Right lobe of liver (tissue), 4 donors: ENCODE data around the gene SAMD7.

Experiments
- POLR2A ChIP-seq: fragments of 450-650 bp; IDR thresholded peaks from one replicate; pipeline ENCODE4 v1.6.1; 2017; ENCODE audit warnings: antibody characterized with exemption, mild to moderate bottlenecking
- TF ChIP-seq, protein P1 (sequence below), 4 donors: fragments of 200-600 bp in 3 of 4; fragments of 450-650 bp in 1 of 4; IDR thresholded peaks; one replicate each; pipeline versions ENCODE4 v1.5.1 to v1.8.0; 2016 to 2022; ENCODE audit warnings: antibody characterized with exemption in 4 of 4, mild to moderate bottlenecking in 2 of 4
- donor health status: DM: no; HTN: no; CAD: no.
- donor health status: DM: no; HTN: no; CAD: no.
- donor health status: DM: no; HTN: yes; CAD: no.

DNA sequence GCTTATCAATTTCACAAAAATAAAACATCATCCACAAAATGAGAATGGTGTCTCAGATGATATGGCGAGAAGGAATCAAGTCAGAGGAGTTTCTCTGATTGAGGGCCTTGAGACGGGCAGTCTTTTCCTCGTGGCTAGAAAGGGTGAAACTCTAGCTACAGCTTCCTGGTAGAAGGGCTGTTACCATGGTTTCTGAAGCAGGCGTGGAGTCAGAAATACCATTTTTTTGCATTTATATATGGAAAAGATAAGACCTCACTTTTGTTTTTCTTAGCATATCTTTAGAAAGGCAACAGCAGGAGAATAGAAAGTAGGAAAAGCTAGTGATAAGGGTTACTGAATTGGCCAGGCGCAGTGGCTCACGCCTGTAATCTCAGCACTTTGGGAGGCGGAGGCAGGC, 17.3 kb upstream of the SAMD7 start:
- TF ChIP-seq POLR2A: no peak
- TF ChIP-seq, protein P1, sequence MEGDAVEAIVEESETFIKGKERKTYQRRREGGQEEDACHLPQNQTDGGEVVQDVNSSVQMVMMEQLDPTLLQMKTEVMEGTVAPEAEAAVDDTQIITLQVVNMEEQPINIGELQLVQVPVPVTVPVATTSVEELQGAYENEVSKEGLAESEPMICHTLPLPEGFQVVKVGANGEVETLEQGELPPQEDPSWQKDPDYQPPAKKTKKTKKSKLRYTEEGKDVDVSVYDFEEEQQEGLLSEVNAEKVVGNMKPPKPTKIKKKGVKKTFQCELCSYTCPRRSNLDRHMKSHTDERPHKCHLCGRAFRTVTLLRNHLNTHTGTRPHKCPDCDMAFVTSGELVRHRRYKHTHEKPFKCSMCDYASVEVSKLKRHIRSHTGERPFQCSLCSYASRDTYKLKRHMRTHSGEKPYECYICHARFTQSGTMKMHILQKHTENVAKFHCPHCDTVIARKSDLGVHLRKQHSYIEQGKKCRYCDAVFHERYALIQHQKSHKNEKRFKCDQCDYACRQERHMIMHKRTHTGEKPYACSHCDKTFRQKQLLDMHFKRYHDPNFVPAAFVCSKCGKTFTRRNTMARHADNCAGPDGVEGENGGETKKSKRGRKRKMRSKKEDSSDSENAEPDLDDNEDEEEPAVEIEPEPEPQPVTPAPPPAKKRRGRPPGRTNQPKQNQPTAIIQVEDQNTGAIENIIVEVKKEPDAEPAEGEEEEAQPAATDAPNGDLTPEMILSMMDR (IDR thresholded peaks at IDR 0.05): no peak
